Urothelium cell line (cell line): ENCODE data around the gene TRMT112.

Experiments
- DNase-seq: peaks from one replicate; pipeline ENCODE4 v3.0.0; 2011; ENCODE audit warnings: low spot score, mixed read lengths
- FAIRE-seq: peaks from 2 replicates; lab custom pipeline; 2011; peaks lifted over from hg19 to GRCh38; lab: Jason Lieb, UNC

The TRMT112 gene

GRCh38 chr11:64281957-64282770 is 35.2 kb downstream of the TRMT112 start:
- FAIRE-seq, result no peak
- DNase-seq, result no peak

- FAIRE-seq (no peak), DNase-seq (no peak)
These were observed 38.7 kb downstream of the TRMT112 start for GRCh38 chr11:64278576-64279190.

GRCh38 chr11:64276653-64277431 is 40.5 kb downstream of the TRMT112 start:
- FAIRE-seq, result no peak

GRCh38 chr11:64275841-64276240 is 41.5 kb downstream of the TRMT112 start:
- DNase-seq, result no peak
- no peak for FAIRE-seq

More at GRCh38 chr11:64276653-64277431, 40.5 kb downstream of the TRMT112 start:
- DNase-seq, result peak; percentile 64

- FAIRE-seq, result no peak
These were observed 42.1 kb downstream of the TRMT112 start for GRCh38 chr11:64275031-64275800.

GRCh38 chr11:64269540-64270220 is 47.7 kb downstream of the TRMT112 start:
- DNase-seq (peak; percentile 92), FAIRE-seq (no peak)

More at GRCh38 chr11:64275031-64275800, 42.1 kb downstream of the TRMT112 start:
- DNase-seq, result no peak

GRCh38 chr11:64268893-64269539 is 48.3 kb downstream of the TRMT112 start:
- no peak for FAIRE-seq
- DNase-seq, result peak; percentile 45

GRCh38 chr11:64268025-64268892 is 49.1 kb downstream of the TRMT112 start:
- FAIRE-seq (no peak), DNase-seq (no peak)

- no peak for FAIRE-seq
- no peak for DNase-seq
These were observed 50.0 kb downstream of the TRMT112 start for GRCh38 chr11:64267207-64267945.
